Stromal cell of bone marrow (primary cell): ENCODE results near the gene CPA2.

Source experiments
- DNase-seq: peaks from one replicate; pipeline ENCODE4 v3.0.0-alpha.2; 2012; ENCODE audit warnings: low read depth

Gene CPA2

GRCh38 chr7:130254555-130254954 is 12.1 kb upstream of the CPA2 start:
- DNase-seq = no peak

- DNase-seq = no peak
These were observed 10.0 kb upstream of the CPA2 start for GRCh38 chr7:130256704-130257103.

GRCh38 chr7:130258494-130259078 is 8.1 kb upstream of the CPA2 start:
- no peak for DNase-seq

- DNase-seq = no peak
These were observed 4.2 kb upstream of the CPA2 start for GRCh38 chr7:130262448-130262847.

GRCh38 chr7:130263130-130263529 is 3.5 kb upstream of the CPA2 start:
- DNase-seq = no peak

GRCh38 chr7:130266961-130267321 is 278 bp downstream of the CPA2 start:
- no peak for DNase-seq

- DNase-seq = no peak
These were observed 2.0 kb downstream of the CPA2 start for GRCh38 chr7:130268463-130269317.

GRCh38 chr7:130269318-130269694 is 2.6 kb downstream of the CPA2 start:
- no peak for DNase-seq

- DNase-seq = no peak
These were observed 4.5 kb downstream of the CPA2 start for GRCh38 chr7:130270947-130271800.

- DNase-seq = no peak
These were observed 5.9 kb downstream of the CPA2 start for GRCh38 chr7:130272381-130273080.

- DNase-seq = no peak
These were observed 6.6 kb downstream of the CPA2 start for GRCh38 chr7:130273081-130273932.

GRCh38 chr7:130273933-130274255 is 7.2 kb downstream of the CPA2 start:
- DNase-seq = peak; percentile 83

- DNase-seq = no peak
These were observed 7.6 kb downstream of the CPA2 start for GRCh38 chr7:130274296-130274695.

GRCh38 chr7:130274983-130275591 is 8.4 kb downstream of the CPA2 start:
- DNase-seq = no peak

GRCh38 chr7:130275826-130276297 is 9.2 kb downstream of the CPA2 start:
- no peak for DNase-seq

GRCh38 chr7:130276796-130277762 is 10.4 kb downstream of the CPA2 start:
- DNase-seq = peak; percentile 57

- peak; percentile 55 for DNase-seq
These were observed 11.3 kb downstream of the CPA2 start for GRCh38 chr7:130277763-130278643.

GRCh38 chr7:130278860-130279259 is 12.2 kb downstream of the CPA2 start:
- peak; percentile 30 for DNase-seq

- peak; percentile 29 for DNase-seq
These were observed 12.6 kb downstream of the CPA2 start for GRCh38 chr7:130279286-130279685.
